HG03097 (cell line): Measurements from ENCODE around the gene MYO5A.
A peak's percentile ranks its signal among the peaks of the same experiment; 100 is the strongest.
"Not testable (repeated sequence)": the region's sequence is repeated elsewhere in the genome, so short reads cannot be mapped to it uniquely, and the experiment has no call there.

Experiments
- ATAC-seq: cut with Tn5 transposase; IDR thresholded peaks from one replicate; pipeline ENCODE4 v1.9.1; 2021; ENCODE audit not compliant: unreplicated experiment, low FRiP score

MYO5A gene

DNA sequence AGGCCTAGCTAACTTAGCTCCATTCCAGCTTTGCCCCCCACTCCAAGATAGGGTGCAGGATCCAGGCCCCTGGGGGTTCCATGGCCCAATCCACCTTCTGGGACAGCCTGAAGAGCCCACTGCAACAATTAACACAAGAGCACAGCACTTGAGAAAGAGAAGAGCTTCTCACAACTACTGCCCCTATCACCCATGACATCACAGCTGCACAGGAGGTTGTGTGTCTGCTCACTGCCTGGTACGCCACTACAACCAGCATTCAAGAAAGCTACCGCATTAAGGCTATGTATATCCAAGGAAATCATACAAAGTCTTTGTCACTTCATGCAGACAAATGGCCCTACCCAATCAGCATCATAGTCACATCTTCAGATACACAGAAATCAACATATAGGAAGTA lies 62.0 kb downstream of the MYO5A start:
- ATAC-seq: no peak

DNA sequence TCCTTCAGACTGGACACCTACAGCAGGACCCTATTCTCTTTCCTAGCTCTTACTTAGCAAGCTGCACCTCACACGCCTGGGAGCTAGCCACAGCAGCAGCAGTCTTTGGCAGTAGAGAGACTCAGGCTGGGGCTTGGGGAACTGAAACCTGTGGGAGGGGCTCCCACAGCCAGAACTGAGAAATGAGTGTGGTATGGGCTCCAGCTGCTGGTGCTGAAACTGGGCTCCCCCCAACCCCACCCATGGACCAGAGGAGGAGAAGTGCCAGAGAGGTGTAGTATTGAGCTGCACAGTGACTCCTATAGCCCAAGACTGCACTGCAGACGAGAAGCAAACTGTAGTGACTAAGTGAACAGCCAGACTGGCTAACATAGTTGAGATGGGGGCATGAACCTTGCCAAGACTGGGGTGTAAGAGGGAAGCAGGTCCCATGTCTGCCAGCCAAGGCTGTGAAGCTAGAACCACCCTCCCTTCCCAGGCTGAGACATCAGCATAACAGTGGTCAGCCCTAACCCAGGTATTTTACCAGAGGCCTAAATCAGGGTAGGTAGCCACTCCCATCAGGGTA lies 62.5 kb downstream of the MYO5A start:
- peak; percentile 90 for ATAC-seq

DNA sequence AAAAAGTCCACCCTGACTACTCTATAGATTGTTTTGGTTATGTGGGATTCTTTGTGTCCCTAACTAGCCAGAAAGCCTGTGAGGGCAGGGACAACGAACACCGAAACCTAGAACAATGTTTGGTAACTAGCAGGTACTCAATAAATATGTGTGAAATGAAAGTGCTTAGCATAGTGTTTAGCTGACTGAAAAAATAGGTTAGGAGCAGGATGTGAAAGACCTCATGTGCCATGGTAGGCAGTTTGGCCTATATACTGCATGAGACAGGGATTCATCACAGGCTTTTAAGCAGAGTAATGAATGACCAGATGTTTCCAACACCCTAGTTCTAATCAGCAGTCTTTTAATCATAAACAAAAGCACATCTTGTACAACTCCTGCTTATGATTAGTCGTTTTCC lies 64.2 kb downstream of the MYO5A start:
- peak; percentile 50 for ATAC-seq

DNA sequence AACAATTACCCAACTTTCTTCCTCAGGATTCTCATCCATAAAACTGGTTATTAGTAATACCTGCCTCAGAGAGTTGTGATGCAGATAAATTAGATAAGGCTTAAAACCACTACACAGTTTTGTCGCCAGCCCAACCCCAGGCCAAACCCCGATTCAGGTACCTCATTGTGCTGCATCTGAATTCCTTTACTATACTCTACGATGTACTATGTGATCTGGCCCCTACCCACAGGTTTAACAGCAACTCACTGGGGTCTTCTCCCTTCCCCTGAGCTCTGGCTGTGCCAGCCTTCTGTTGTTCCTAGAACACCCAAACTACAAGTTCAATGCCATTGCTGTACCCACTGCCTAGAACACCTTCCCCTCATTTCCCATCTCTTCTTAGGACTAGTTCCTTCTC lies 64.6 kb downstream of the MYO5A start:
- peak; percentile 1 for ATAC-seq

DNA sequence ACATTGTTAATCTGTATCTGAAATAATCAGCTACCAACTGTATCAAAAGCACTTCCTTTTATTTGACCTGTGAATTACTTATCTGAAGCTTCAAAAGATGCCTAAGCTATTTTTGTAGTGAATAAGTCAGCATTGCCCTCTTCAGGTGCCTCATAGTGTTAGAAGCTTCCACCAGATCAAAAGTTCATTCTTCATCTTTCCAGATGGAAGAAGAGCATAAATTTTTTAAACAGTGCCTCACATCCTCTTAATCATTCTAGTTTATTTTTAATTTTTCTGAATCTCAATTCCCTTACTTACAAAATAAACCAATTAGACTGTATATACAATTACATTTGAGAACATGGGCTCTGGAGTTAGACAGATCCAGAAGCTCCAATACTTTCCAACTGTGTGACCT lies 65.0 kb downstream of the MYO5A start:
- ATAC-seq: no peak

DNA sequence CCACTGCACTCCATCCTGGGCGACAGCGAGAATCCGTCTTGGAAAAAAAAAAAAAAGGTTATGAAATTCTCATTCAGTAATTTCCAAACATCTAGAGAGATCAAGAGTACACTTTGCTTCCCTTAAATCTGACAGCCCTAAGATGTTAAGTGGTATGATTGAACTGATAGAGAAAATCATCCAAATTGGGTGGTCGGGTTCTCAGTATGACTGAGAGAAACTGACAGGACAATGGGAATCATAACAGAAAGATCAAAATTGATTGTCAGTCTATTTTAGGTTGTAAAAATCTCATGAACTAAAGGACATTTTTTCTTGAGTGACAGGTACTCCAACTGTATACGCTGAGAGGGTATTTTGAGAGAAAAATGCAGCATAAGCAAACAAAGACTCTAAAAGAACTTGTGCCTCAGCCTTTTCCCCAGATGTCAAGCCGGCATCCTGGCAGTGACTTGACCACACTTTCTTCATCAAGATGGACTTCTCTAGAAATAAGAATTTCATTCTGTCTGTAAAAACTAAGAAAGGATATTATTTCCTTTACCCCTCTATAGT lies 65.8 kb downstream of the MYO5A start:
- no peak for ATAC-seq

DNA sequence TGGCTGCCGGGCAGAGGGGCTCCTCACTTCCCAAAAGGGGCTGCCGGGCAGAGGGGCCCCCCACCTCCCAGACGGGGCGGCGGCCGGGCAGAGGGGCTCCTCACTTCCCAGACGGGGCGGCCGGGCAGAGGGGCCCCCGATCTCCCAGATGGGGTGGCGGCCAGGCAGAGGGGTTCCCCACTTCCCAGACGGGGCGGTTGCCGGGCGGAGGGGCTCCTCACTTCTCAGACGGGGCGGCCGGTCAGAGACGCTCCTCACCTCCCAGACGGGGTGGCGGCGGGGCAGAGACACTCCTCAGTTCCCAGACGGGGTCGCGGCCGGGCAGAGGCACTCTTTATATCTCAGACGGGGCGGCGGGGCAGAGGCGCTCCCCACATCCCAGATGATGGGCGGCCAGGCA lies 69.0 kb downstream of the MYO5A start:
- ATAC-seq: not testable (repeated sequence)

DNA sequence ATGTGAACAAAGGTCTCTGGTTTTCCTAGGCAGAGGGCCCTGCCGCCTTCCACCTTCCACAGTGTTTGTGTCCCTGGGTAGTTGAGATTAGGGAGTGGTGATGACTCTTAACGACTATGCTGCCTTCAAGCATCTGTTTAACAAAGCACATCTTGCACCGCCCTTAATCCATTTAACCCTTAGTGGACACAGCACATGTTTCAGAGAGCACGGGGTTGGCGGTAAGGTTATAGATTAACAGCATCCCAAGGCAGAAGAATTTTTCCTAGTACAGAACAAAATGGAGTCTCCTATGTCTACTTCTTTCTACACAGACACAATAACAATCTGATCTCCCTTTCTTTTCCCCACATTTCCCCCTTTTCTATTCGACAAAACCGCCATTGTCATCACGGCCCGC lies 69.4 kb downstream of the MYO5A start:
- not testable (repeated sequence) for ATAC-seq

DNA sequence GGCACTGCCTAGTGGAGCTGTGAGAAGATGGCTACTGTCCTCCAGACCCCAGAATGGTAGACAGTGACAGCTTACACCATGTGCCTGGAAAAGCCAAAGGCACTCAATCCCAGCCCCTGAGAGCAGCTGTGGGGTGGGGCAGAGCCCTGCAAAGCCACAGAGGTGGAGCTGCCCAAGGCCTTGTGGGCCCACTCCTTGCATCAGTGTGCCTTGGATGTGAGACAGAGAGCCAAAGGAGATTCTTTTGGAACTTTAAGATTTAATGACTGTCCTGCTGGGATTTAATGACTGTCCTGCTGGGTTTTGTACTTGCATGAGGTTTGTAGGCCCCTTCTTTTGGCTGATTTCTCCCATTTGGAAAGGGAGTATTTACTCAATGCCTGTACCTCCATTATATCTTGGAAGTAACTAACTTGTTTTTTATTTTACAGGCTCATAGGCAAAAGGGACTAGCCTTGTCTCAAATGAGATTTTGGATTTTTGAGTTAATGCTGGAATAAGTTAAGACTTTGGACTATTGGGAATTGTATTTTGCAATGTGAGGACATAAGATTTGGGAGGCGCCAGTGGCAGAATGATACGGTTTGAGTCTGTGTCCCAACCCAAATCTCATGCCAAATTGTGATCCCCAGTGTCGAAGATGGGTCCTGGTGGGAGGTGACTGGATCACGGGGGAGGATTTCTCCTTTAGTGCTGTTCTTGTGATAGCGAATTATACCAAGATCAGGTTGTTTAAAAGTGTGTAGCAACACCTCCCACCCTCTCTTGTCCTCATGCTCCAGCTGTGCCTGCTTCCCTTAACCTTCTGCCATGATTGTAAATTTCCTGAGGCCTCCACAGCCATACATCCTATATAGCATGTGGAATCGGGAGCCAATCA lies 80.4 kb downstream of the MYO5A start:
- no peak for ATAC-seq

DNA sequence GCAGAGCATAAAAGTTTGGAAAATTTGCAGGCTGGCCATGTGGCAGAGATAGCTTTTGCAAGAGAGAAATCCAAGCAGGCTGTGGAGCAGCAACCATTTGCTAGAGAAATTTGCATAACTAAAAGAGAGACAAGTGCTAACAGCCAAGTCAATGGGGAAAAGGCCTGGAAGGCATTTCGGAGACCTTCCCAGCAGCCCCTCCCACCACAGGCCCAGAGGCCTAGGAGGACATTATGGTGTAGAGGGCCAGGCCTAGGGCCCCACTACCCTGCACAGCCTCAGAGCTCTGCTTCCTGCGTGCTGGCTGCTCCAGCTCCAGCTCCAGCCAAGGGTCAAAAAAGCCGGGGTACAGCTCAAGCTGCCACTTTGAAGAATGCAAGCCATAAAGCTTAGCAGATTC lies 82.7 kb downstream of the MYO5A start:
- no peak for ATAC-seq

DNA sequence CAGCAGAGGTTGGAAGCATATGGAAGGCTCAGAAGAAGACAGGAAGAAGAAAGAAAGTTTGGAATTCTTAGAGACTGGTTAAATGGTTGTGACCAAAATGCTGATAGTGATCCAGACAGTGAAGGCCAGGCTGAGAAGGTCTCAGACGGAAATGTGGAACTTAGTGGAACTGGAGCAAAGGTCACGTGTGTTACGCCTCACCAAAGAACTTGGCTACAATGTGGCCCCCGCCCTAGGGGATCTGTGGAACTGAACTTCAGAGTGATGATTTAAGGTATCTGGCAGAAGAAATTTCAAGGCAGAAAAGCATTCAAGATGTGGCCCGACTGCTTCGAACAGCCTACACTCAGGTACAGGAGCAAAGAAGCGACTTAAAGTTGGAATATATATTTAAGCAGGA lies 83.1 kb downstream of the MYO5A start:
- ATAC-seq: no peak

DNA sequence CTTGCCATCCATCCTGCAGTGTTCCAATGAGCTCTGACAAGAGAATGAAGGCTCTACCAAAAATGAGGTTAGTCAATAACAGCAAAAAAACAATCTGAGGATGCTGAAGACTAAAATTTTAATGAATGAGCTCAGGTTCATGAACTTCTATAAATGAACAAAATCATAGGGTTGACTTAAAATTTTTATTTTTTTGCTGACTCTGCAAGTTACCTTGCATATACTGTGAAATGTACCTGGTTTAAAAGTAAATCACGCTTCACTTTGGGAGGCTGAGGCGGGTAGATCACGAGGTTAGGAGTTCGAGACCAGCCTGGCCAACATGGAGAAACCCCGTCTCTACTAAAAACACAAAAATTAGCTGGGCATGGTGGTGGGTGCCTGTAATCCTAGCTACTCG lies 85.5 kb downstream of the MYO5A start:
- not testable (repeated sequence) for ATAC-seq

DNA sequence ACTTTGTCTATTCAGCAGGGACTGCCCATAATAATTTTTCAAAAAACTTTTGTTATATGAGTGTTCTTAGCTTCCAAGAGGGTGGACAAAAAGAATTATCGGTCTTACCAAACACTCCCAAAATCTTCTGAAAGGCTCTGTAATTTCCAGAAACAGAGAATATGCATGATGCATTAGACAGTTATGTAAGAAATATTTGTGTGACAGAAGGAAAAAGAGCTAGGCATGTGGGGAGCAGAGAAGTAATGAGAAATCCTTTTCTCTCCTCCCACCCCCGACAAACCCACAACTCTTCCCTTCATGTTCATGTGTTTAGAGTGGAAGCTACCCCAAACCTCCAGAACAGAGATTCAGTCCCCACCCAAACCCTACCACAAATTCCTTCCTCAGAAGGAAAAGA lies 86.8 kb downstream of the MYO5A start:
- ATAC-seq: no peak

DNA sequence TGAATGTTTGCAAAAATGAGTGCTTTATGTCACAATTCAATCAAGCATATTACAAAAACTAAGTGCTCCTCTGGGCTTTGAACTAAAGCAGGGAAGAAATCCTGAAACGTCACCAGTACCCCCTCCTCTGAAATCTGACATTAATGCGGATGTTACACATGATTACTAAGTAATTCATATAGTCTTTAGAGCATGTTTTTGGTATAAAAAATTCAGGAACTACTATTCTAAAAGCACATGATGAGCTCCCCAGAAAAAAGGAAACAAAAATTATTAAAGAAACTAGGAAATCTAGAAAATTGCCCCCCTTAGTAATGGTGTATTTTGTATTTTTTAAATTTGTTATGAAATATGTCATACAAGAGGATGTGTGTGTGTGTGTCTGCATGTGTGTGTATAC lies 87.7 kb downstream of the MYO5A start:
- ATAC-seq: no peak

DNA sequence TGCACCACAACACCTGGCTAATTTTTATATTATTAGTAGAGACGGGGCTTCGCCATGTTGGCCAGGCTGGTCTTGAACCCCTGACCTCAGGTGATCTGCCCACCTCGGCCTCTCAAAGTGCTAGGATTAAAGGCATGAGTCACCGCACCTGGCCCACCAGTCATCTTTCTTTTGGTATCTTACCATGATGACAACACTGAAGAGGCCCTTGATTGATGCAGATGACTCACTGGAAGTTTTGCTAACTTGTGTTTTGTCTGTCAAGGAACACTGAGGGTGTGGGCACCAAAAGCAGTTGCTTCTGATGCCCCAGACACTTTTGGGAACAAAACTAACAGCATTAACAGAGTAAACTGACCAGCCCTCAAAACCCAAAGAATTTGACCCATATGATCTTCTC lies 88.3 kb downstream of the MYO5A start:
- no peak for ATAC-seq

DNA sequence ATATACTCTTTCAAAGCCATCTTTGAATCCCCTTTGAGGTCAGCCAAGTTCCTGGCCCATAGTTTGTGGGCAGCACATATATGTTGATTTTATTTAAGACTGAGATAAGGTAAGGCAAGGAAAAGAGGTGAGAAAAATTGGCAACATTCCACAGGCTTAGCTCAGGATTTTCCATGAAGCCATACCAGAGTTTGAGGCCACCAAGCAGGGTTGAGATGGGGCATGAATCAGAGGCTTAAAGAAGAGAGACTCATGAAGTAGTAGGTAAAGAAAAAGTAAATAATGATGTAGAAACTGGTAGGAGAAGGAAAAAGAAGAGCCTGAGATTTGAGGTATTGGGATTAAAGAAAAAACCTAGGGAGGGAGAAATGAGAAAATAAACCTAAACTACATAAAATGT lies 89.2 kb downstream of the MYO5A start:
- no peak for ATAC-seq

DNA sequence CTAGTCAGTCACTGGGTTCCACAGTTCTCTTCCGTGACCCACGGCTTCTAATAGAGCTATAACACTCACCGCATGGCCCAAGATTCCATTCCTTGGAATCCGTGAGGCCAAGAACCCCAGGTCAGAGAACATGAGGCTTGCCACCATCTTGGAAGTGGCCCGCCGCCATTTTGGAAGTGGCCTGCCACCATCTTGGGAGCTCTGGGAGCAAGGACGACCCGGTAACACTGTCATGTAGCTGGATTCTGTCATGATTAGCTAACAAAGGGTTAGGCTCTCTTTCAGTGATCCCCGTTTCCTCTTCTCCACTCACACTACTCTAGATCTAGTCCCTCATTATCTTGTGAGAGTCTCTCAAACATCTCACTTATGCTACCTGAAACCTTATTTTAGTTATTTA lies 89.6 kb downstream of the MYO5A start:
- ATAC-seq: not testable (repeated sequence)

DNA sequence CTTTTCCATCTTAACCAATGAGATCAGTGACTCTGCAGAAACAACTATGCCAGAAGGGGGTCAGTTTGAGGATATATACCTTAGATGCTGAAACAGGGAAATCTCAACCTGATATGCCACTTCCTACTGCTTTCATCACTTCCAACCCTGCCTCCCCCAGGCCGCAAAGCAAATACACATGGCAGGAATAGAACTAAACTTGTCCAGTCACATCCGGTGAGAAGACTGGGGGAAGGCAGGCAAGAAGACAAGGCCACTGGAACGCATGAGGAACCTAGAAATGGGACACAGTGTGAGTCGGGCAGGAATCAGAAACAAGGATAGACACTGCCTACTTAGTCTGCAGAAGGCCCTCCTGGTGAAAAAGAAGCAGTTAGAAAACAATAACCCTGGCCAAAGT lies 90.6 kb downstream of the MYO5A start:
- no peak for ATAC-seq

DNA sequence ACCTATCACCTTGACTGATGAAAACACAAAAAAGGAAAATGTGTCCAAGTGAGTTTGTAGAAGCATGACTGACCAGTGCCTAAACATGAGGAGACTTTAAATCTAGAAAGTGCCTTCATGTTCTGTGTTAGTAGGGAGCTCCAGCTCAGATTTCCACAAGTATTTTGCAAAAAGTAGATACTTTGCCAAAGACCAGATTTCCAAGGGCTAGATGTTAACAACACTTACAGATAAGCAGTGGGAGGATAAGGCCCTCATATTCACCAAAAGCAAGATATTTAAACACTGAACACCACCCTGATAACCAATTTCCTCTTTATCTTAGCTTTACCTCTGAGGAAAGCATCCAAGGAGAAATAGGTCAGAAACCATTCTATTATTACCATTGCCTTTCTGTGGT lies 91.0 kb downstream of the MYO5A start:
- no peak for ATAC-seq

DNA sequence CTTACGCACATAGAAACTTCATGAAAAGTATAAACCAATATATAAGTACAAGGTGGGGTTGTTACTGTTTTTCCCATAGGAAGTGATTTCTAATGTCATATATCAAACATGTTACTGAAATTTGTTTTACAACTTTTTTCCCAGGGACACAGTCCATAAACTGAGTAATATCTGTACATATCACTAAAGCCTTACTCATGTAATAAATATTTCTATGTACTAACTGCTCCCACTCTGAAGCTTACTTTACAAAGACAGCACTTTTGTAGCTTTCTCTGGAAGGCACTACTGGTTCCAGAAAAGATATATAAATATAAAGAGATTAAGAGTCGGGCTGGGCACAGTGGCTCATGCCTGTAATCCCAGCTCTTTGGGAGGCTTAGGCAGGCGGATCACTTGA lies 91.7 kb downstream of the MYO5A start:
- ATAC-seq: no peak

DNA sequence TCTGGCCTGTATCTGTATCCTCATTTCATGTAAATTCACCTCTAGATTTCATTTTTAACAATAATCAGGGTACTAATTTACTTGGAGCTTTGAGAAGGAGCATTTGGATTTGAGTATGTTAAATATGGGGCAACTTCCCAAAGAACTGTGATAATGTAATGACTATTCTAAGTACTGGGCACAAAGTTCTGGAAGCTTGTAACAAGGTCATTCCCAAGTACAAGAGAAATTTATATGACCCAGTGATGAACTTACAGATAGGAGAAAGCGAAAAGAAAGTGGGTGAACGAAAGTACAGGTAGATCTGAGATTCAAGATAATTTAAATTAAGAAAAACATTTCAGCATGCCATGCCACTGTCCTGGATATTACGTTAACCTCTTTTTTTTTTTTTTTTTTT lies 93.8 kb downstream of the MYO5A start:
- ATAC-seq: no peak

DNA sequence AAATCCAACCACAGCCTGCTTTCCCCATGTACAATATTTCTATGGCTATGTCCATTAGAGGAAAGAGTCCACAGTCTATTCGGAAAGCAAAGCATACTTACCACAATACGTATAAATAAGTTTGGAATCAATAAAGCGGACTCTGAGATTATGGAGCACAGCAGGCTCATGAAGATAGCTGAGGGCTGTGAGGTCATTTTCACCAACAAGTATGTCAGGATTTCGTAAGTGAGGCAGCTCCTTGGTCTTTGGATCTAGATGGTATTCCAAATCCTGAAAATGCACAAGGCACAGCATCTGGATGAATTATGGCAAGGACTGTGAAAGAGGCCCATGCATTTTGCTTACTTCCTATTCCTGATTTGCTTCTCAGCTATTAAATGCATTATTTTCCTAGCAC lies 100.4 kb downstream of the MYO5A start:
- no peak for ATAC-seq
